ENCODE results near the gene ECEL1. TPM values are rescaled to one million over a fixed set of nuclear protein-coding genes. Genes with fewer than 3 reads are reported as not detected.

The ECEL1 gene
- total and polyA plus RNA-seq, 7 experiments from 2014 or later: not detected

DNA sequence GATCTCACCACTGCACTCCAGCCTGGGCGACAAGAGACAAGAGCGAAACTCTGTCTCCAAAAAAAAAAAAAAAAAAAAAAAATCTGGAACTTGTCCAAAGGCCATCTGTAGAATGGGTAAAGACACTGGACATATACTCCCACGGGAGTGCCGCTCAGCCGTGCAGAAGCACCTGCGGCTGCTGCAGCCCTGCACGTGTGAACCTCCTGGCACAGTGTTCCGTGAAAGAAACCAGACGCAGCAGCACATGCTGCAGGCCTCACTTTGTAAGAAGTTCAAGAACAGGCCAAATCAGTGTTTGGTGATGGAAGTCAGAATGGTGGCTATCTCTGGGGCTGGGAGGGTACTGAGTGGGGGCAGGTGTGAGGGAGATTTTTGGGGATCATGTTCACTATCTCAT, 44.8 kb upstream of the ECEL1 start:
- no peaks in the 10 kb centered on the region for H3K27me3 ChIP-seq (ENCODE audit: control insufficient read depth in 2 of 2, insufficient read depth in 2 of 2, low read length in 2 of 2)
- H3K27me3 Mint-ChIP-seq: peaks cover 10 to 33% (median 18%) of the 10 kb centered on the region in 5 donors
- no peak overlapping the region for H3K27ac Mint-ChIP-seq
- H3K4me1 ChIP-seq (ENCODE audit: control insufficient read depth in 2 of 2, insufficient read depth in 2 of 2, low read length in 2 of 2): peaks cover 0 to 9% of the 10 kb centered on the region in 2 donors
- ATAC-seq (no peak), DNase-seq (no peak)
- no peaks in the 10 kb centered on the region for H3K36me3 Mint-ChIP-seq
- peaks cover 5 to 14% (median 11%) of the 10 kb centered on the region in 7 donors for H3K4me1 Mint-ChIP-seq
- peaks cover 0 to 6% (median 0%) of the 10 kb centered on the region in 11 donors for H3K9me3 Mint-ChIP-seq
- ChIA-PET CTCF (no interaction called here), POLR2A (no interaction called here)
- H3K4me3 ChIP-seq (ENCODE audit: low read length): no peak overlapping the region
- intact Hi-C loops (cut with micrococcal nuclease): no loop called here
- no peaks in the 10 kb centered on the region for H3K36me3 ChIP-seq (ENCODE audit: control insufficient read depth in 2 of 3, insufficient read depth in 3 of 3, low read length in 3 of 3)
- no peak overlapping the region for H3K27ac ChIP-seq (ENCODE audit: low read depth, low read length)
- peaks cover 0 to 7% (median 0%) of the 10 kb centered on the region in 3 experiments for H3K9me3 ChIP-seq (ENCODE audit: control insufficient read depth in 2 of 3, low read length in 3 of 3)
- no peak overlapping the region for H3K4me3 Mint-ChIP-seq

DNA sequence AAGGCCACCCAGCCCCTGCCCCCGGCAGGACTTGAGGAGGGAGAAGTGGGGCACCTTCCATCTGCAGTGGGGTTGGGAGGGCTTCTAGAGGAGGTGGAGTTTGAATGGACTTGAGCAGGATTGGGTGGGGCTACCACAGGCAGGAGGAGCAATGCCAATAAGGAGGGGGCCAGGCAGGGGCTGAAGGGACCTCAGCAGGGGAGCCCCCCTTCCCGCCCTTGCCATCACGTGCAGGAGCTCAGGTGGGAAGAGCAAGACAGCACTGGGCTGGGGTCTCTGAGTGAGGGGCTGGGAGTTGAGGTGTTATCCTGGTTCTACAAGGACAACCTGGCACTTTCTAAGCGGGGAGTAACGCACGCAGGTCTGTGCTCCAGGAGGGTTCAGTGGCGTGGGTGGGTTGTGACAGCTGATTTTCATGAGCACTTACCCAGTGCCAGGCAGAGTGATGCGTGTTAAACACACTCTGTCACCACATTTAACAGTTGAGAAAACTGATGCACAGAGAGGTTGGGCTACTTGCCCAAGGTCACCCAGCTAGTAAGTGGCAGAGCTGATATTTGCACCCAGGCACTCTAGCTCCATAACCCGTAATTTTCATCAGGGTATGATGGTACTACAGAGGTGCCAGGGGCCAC, 43.1 kb upstream of the ECEL1 start:
- peaks cover 13 to 33% (median 17%) of the 10 kb centered on the region in 5 donors for H3K27me3 Mint-ChIP-seq
- H3K4me1 Mint-ChIP-seq: peaks cover 5 to 18% (median 12%) of the 10 kb centered on the region in 7 donors
- CTCF ChIA-PET: no interaction called here

DNA sequence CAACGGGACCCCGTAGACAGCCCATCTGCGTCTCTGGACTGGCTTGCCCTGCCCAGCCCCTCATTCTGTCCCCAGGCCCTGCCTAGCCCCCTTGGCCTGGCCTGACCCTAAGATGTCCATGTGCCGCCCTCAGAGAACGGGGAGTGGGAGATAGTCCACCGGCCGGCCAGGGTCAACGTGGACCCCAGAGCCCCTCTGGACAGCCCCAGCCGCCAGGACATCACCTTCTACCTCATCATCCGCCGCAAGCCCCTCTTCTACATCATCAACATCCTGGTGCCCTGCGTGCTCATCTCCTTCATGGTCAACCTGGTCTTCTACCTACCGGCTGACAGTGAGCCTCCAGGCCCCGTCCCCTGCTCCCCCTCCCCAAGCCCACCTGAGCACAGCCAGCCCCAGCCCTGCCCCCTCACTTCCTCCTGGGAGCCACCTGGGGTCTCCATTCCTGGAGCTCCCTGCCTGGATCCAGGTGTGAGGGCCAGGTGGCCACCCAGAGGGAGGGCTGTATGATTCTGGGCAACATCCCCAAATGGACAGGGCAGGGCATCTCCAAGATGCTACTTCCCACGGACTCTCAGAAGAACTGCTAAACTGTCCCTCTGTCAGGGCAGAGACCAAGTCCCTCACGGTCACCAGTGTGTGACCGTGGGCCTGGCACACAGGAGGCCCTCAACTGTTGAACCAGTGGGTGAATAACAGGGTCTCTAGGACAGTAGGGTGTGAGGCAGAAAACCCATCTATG, 42.3 kb upstream of the ECEL1 start:
- Mint-ChIP-seq H3K36me3 (no peaks in the 10 kb centered on the region), H3K4me3 (no peak overlapping the region), H3K27me3 (peaks cover 13 to 33% (median 17%) of the 10 kb centered on the region in 5 donors), H3K9me3 (peaks cover 0 to 2% (median 0%) of the 10 kb centered on the region in 11 donors), H3K4me1 (peaks cover 5 to 18% (median 12%) of the 10 kb centered on the region in 7 donors), H3K27ac (no peak overlapping the region)
- H3K4me3 ChIP-seq (ENCODE audit: low read length): no peak overlapping the region
- H3K36me3 ChIP-seq (ENCODE audit: control insufficient read depth in 2 of 3, insufficient read depth in 3 of 3, low read length in 3 of 3): no peaks in the 10 kb centered on the region
- intact Hi-C loops (cut with micrococcal nuclease): loop anchor here (10.0 kb wide), 2 partner anchors 85 to 605 kb away; partner anchors contain the start of gene NPPC (in 1 of the 2)
- DNase-seq (no peak), ATAC-seq (no peak)
- peaks cover 0 to 9% of the 10 kb centered on the region in 2 donors for H3K4me1 ChIP-seq (ENCODE audit: control insufficient read depth in 2 of 2, insufficient read depth in 2 of 2, low read length in 2 of 2)
- POLR2A ChIA-PET: interaction anchor here (0.7 kb wide), 1 partner anchor 21 kb away, joined by 3 read pairs; no protein-coding TSS in a partner anchor
- CTCF ChIA-PET: no interaction called here
- peaks cover 0 to 4% of the 10 kb centered on the region in 2 donors for H3K27me3 ChIP-seq (ENCODE audit: control insufficient read depth in 2 of 2, insufficient read depth in 2 of 2, low read length in 2 of 2)
- H3K9me3 ChIP-seq (ENCODE audit: control insufficient read depth in 2 of 3, low read length in 3 of 3): no peaks in the 10 kb centered on the region
- H3K27ac ChIP-seq (ENCODE audit: low read depth, low read length): no peak overlapping the region

More for the DNA sequence above, 43.1 kb upstream of the ECEL1 start:
- POLR2A ChIA-PET: no interaction called here
- Histone ChIP-seq H3K9me3 (ENCODE audit: control insufficient read depth in 2 of 3, low read length in 3 of 3) (peaks cover 0 to 1% (median 0%) of the 10 kb centered on the region in 3 experiments), H3K27me3 (ENCODE audit: control insufficient read depth in 2 of 2, insufficient read depth in 2 of 2, low read length in 2 of 2) (peaks cover 0 to 4% of the 10 kb centered on the region in 2 donors), H3K36me3 (ENCODE audit: control insufficient read depth in 2 of 3, insufficient read depth in 3 of 3, low read length in 3 of 3) (no peaks in the 10 kb centered on the region), H3K4me1 (ENCODE audit: control insufficient read depth in 2 of 2, insufficient read depth in 2 of 2, low read length in 2 of 2) (peaks cover 0 to 9% of the 10 kb centered on the region in 2 donors), H3K27ac (ENCODE audit: low read depth, low read length) (no peak overlapping the region), H3K4me3 (ENCODE audit: low read length) (no peak overlapping the region)
- Mint-ChIP-seq H3K36me3 (no peaks in the 10 kb centered on the region), H3K9me3 (peaks cover 0 to 2% (median 0%) of the 10 kb centered on the region in 11 donors), H3K4me3 (no peak overlapping the region), H3K27ac (no peak overlapping the region)
- DNase-seq: no peak
- intact Hi-C loops (cut with micrococcal nuclease): no loop called here
- ATAC-seq: no peak

DNA sequence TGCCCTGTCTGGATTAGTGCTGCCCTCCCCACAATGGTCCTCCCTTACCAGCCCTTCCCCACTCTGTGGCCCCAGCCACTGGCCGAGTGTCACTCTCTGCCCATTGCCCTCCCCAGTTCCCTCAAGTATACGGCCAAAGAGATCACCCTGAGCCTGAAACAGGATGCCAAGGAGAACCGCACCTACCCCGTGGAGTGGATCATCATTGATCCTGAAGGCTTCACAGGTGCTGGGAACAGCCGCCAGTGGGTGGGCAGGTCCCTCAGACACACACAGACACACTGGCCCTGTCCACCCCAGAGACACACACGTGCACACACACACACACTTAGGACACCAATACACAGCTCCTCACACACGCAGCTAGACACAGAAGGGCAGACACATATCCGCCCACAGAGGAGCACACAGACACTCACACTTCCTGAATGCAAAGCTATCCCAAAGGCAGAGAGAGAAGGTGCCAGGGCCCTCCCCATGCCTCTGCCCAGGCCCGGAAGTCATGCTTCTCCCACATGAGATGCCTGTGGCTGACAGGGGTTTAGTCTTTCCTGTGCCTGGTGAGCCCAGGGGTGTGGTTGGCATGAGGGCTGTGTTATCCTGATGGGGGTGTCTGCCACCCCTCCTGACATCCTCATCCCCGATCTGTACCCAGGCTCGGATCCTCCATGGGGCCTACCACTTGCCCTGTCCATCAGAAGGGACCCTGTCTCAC, 41.3 kb upstream of the ECEL1 start:
- H3K27ac Mint-ChIP-seq: peak overlapping the region in 4 of 9 donors; percentile 14 to 70 (median 52)
- intact Hi-C loops (cut with micrococcal nuclease): loop anchor here (10.0 kb wide), 2 partner anchors 84 to 604 kb away; partner anchors contain the start of gene NPPC (in 1 of the 2)

DNA sequence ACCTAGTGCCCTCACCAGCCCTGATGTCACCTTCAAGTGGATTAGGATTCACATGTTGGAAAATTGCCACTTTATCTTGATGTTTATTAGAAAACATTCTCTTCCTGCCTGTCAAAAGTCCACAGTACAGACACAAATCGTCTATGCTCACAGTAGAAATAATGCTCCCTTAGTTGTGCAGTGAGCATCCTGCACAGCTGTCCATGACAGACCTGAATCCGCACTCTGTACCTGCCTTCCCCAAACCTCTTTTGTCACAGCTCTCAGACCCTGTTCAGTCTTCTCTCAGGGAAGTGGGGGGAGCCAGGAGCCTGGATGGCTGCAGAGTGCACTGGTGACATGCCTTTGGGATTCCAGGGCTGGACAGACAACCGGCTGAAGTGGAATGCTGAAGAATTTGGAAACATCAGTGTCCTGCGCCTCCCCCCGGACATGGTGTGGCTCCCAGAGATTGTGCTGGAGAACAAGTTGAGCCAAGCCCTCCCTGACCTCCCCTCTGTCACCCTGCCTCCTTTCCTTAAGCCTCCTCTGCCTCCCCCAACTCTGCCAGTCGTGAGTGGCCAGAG, 40.4 kb upstream of the ECEL1 start:
- POLR2A ChIA-PET: no interaction called here
- intact Hi-C loops (cut with micrococcal nuclease): loop anchor here (10.0 kb wide), 2 partner anchors 83 to 603 kb away; partner anchors contain the start of gene NPPC (in 1 of the 2)
- CTCF ChIA-PET: no interaction called here
- peaks cover 22 to 36% (median 25%) of the 10 kb centered on the region in 5 donors for H3K27me3 Mint-ChIP-seq
- DNase-seq (no peak), ATAC-seq (no peak)
- peaks cover 0 to 2% (median 0%) of the 10 kb centered on the region in 11 donors for H3K9me3 Mint-ChIP-seq
- H3K36me3 Mint-ChIP-seq: no peaks in the 10 kb centered on the region
- peaks cover 0 to 16% of the 10 kb centered on the region in 2 donors for H3K4me1 ChIP-seq (ENCODE audit: control insufficient read depth in 2 of 2, insufficient read depth in 2 of 2, low read length in 2 of 2)
- no peak overlapping the region for H3K4me3 ChIP-seq (ENCODE audit: low read length)
- H3K4me3 Mint-ChIP-seq: peak overlapping the region in 1 of 10 donors; percentile 66
- H3K4me1 Mint-ChIP-seq: peaks cover 7 to 28% (median 18%) of the 10 kb centered on the region in 7 donors
- no peak overlapping the region for H3K27ac ChIP-seq (ENCODE audit: low read depth, low read length)
- no peaks in the 10 kb centered on the region for H3K36me3 ChIP-seq (ENCODE audit: control insufficient read depth in 2 of 3, insufficient read depth in 3 of 3, low read length in 3 of 3)
- no peaks in the 10 kb centered on the region for H3K9me3 ChIP-seq (ENCODE audit: control insufficient read depth in 2 of 3, low read length in 3 of 3)
- peaks cover 0 to 5% of the 10 kb centered on the region in 2 donors for H3K27me3 ChIP-seq (ENCODE audit: control insufficient read depth in 2 of 2, insufficient read depth in 2 of 2, low read length in 2 of 2)
- no peak overlapping the region for H3K27ac Mint-ChIP-seq

More for the DNA sequence above, 41.3 kb upstream of the ECEL1 start:
- Histone ChIP-seq H3K9me3 (ENCODE audit: control insufficient read depth in 2 of 3, low read length in 3 of 3) (no peaks in the 10 kb centered on the region), H3K4me3 (ENCODE audit: low read length) (no peak overlapping the region), H3K36me3 (ENCODE audit: control insufficient read depth in 2 of 3, insufficient read depth in 3 of 3, low read length in 3 of 3) (no peaks in the 10 kb centered on the region), H3K4me1 (ENCODE audit: control insufficient read depth in 2 of 2, insufficient read depth in 2 of 2, low read length in 2 of 2) (peaks cover 0 to 9% of the 10 kb centered on the region in 2 donors), H3K27ac (ENCODE audit: low read depth, low read length) (no peak overlapping the region), H3K27me3 (ENCODE audit: control insufficient read depth in 2 of 2, insufficient read depth in 2 of 2, low read length in 2 of 2) (peaks cover 0 to 4% of the 10 kb centered on the region in 2 donors)
- peaks cover 19 to 38% (median 23%) of the 10 kb centered on the region in 5 donors for H3K27me3 Mint-ChIP-seq
- no peaks in the 10 kb centered on the region for H3K36me3 Mint-ChIP-seq
- DNase-seq: no peak
- peak; percentile 24 for ATAC-seq
- peaks cover 0 to 2% (median 0%) of the 10 kb centered on the region in 11 donors for H3K9me3 Mint-ChIP-seq
- CTCF ChIA-PET: interaction anchor here (0.6 kb wide), 1 partner anchor 227 kb away, joined by 3 read pairs; no protein-coding TSS in a partner anchor
- POLR2A ChIA-PET: no interaction called here
- H3K4me3 Mint-ChIP-seq: peak overlapping the region in 6 of 10 donors; percentile 2 to 66 (median 24)
- peaks cover 5 to 22% (median 12%) of the 10 kb centered on the region in 7 donors for H3K4me1 Mint-ChIP-seq

DNA sequence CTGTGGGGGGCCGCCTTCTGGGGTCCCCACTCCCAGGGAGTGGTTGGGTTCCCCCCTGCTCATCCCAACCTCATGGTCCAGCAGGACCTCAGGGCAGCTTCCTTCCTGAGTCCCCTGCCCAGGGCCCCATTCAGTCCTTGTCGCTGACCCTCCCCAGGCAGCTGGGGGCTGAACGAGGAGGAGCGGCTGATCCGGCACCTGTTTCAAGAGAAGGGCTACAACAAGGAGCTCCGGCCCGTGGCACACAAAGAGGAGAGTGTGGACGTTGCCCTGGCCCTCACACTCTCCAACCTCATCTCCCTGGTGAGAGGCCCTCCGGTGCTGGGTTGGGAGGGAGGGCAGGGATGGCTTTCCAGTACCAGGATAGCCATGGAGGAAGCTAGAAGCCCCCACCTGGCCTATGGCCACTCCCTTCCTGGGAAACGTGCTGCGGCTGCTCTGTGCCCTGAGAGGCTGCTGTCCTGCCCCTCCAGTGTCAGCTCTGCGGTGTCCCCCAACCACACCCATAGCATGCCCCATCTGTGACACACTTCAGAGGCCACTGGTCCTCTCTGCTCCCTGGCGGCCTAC, 38.8 kb upstream of the ECEL1 start:
- peaks cover 0 to 2% (median 0%) of the 10 kb centered on the region in 11 donors for H3K9me3 Mint-ChIP-seq
- H3K9me3 ChIP-seq (ENCODE audit: control insufficient read depth in 2 of 3, low read length in 3 of 3): no peaks in the 10 kb centered on the region
- CTCF ChIA-PET: no interaction called here
- H3K4me3 Mint-ChIP-seq: no peak overlapping the region
- no peak overlapping the region for H3K27ac Mint-ChIP-seq
- ATAC-seq (no peak), DNase-seq (no peak)
- intact Hi-C loops (cut with micrococcal nuclease): loop anchor here (10.0 kb wide), 2 partner anchors 82 to 602 kb away; partner anchors contain the start of gene NPPC (in 1 of the 2)
- H3K36me3 ChIP-seq (ENCODE audit: control insufficient read depth in 2 of 3, insufficient read depth in 3 of 3, low read length in 3 of 3): no peaks in the 10 kb centered on the region
- peaks cover 0 to 9% of the 10 kb centered on the region in 2 donors for H3K27me3 ChIP-seq (ENCODE audit: control insufficient read depth in 2 of 2, insufficient read depth in 2 of 2, low read length in 2 of 2)
- H3K4me3 ChIP-seq (ENCODE audit: low read length): no peak overlapping the region
- no peaks in the 10 kb centered on the region for H3K36me3 Mint-ChIP-seq
- peaks cover 0 to 16% of the 10 kb centered on the region in 2 donors for H3K4me1 ChIP-seq (ENCODE audit: control insufficient read depth in 2 of 2, insufficient read depth in 2 of 2, low read length in 2 of 2)
- H3K27me3 Mint-ChIP-seq: peaks cover 22 to 42% (median 33%) of the 10 kb centered on the region in 5 donors
- POLR2A ChIA-PET: no interaction called here
- peaks cover 7 to 30% (median 21%) of the 10 kb centered on the region in 7 donors for H3K4me1 Mint-ChIP-seq
- no peak overlapping the region for H3K27ac ChIP-seq (ENCODE audit: low read depth, low read length)

All from naive thymus-derived CD4-positive, alpha-beta T cell (primary cell).